Suprapubic skin (tissue), 4 donors: ENCODE measurements around the gene IL1RL2. TPM values are rescaled to one million over a fixed set of nuclear protein-coding genes. Genes with fewer than 3 reads are reported as not detected.

Source experiments
- DNase-seq, 2 donors: peaks; one replicate each; pipeline ENCODE4 v3.0.0-alpha.2; 2019; ENCODE audit warnings: low spot score in 2 of 2
- H3K27ac ChIP-seq: fragments of 200-600 bp; sonication (generic); one replicate; pipeline ENCODE4 v1.5.1; 2019
- H3K27me3 ChIP-seq: fragments of 200-600 bp; sonication (generic); one replicate; pipeline ENCODE4 v1.5.1; 2019
- H3K36me3 ChIP-seq: fragments of 200-600 bp; sonication (generic); one replicate; pipeline ENCODE4 v1.5.1; 2019
- H3K4me1 ChIP-seq: fragments of 200-600 bp; sonication (generic); one replicate; pipeline ENCODE4 v1.5.1; 2019
- H3K4me3 ChIP-seq: fragments of 200-600 bp; sonication (generic); one replicate; pipeline ENCODE4 v1.5.1; 2019; ENCODE audit warnings: mild to moderate bottlenecking
- H3K9me3 ChIP-seq: fragments of 200-600 bp; sonication (generic); one replicate; pipeline ENCODE4 v1.5.1; 2019
- CTCF ChIP-seq, 2 donors: fragments of 200-600 bp in 1 of 2; fragments of 450-650 bp in 1 of 2; sonication (generic) in 1 of 2; IDR thresholded peaks; one replicate each; pipeline ENCODE4 v1.5.1; 2016 to 2019; ENCODE audit warnings: antibody characterized with exemption in 2 of 2, mild to moderate bottlenecking in 1 of 2, moderate library complexity in 1 of 2
- EP300 ChIP-seq: sonication (generic); formaldehyde crosslinking; IDR thresholded peaks from one replicate; pipeline ENCODE4 v1.6.1; 2017; ENCODE audit warnings: antibody characterized with exemption
- POLR2A ChIP-seq, 2 donors: fragments of 450-650 bp; IDR thresholded peaks; one replicate each; pipeline ENCODE4 v1.6.1; 2017; ENCODE audit warnings: antibody characterized with exemption in 2 of 2, mild to moderate bottlenecking in 2 of 2, moderate library complexity in 2 of 2
- POLR2AphosphoS5 ChIP-seq, 3 donors: sonication (generic); formaldehyde crosslinking; IDR thresholded peaks; one replicate each; pipeline ENCODE4 v1.6.1; 2017; ENCODE audit warnings: antibody characterized with exemption in 3 of 3
- WGBS: methylation state at CpG from one replicate; pipeline ENCODE4 v1.1.5; 2018; 5-methylcytosine and 5-hydroxymethylcytosine counted together
- total RNA-seq, 4 donors: library from RNA; depleted of rRNA; stranded (reverse); fragments of >200 nt; gene quantifications; one replicate each; pipeline ENCODE4 v1.1.0, GENCODE V29; 2016

The IL1RL2 gene
- total RNA-seq, 4 donors from 2014 or later, result 7.0 to 15.9 (median 12.0) TPM

GRCh38 chr2:102240640-102241370 is 54.0 kb downstream of the IL1RL2 start:
- peak overlapping the region; percentile 85 for H3K27ac ChIP-seq

GRCh38 chr2:102241616-102242305 is 54.9 kb downstream of the IL1RL2 start:
- Histone ChIP-seq H3K27ac (no peak overlapping the region), H3K36me3 (peaks cover 8% of the 10 kb centered on the region), H3K4me3 (no peak overlapping the region), H3K9me3 (no peaks in the 10 kb centered on the region), H3K27me3 (no peaks in the 10 kb centered on the region), H3K4me1 (peaks cover 16% of the 10 kb centered on the region)
- TF ChIP-seq POLR2AphosphoS5 (IDR thresholded peaks at IDR 0.05) (no peak), CTCF (IDR thresholded peaks at IDR 0.05) (no peak), POLR2A (IDR thresholded peaks at IDR 0.05) (no peak)
- 83% methylated on average over 6 of the region's 6 CpGs for WGBS
- no peak for DNase-seq

More at GRCh38 chr2:102240640-102241370, 54.0 kb downstream of the IL1RL2 start:
- DNase-seq, result peak; percentile 93 to 95
- TF ChIP-seq CTCF (IDR thresholded peaks at IDR 0.05) (peak; percentile 94 to 95), POLR2AphosphoS5 (IDR thresholded peaks at IDR 0.05) (peak; percentile 46 to 79 (median 66)), EP300 (no peak)
- Histone ChIP-seq H3K36me3 (peaks cover 8% of the 10 kb centered on the region), H3K9me3 (no peaks in the 10 kb centered on the region), H3K27me3 (no peaks in the 10 kb centered on the region), H3K4me1 (peaks cover 16% of the 10 kb centered on the region), H3K4me3 (no peak overlapping the region)
- WGBS, result 13% methylated on average over 16 of the region's 22 CpGs

- WGBS, result 69% methylated on average over 23 of the region's 27 CpGs
- no peaks in the 10 kb centered on the region for H3K36me3 ChIP-seq
- no peaks in the 10 kb centered on the region for H3K9me3 ChIP-seq
- H3K4me1 ChIP-seq, result peaks cover 9% of the 10 kb centered on the region
- H3K4me3 ChIP-seq, result no peak overlapping the region
- DNase-seq, result no peak
- peak overlapping the region; percentile 77 for H3K27ac ChIP-seq
- no peaks in the 10 kb centered on the region for H3K27me3 ChIP-seq
- TF ChIP-seq POLR2AphosphoS5 (IDR thresholded peaks at IDR 0.05) (no peak), EP300 (no peak), POLR2A (IDR thresholded peaks at IDR 0.05) (no peak), CTCF (IDR thresholded peaks at IDR 0.05) (no peak)
Measured at GRCh38 chr2:102245266-102246151, 58.7 kb downstream of the IL1RL2 start.

- no peaks in the 10 kb centered on the region for H3K9me3 ChIP-seq
- H3K4me1 ChIP-seq, result peaks cover 15% of the 10 kb centered on the region
- H3K27me3 ChIP-seq, result no peaks in the 10 kb centered on the region
- peak overlapping the region; percentile 48 for H3K4me3 ChIP-seq
- no peaks in the 10 kb centered on the region for H3K36me3 ChIP-seq
- TF ChIP-seq POLR2AphosphoS5 (IDR thresholded peaks at IDR 0.05) (no peak), CTCF (IDR thresholded peaks at IDR 0.05) (no peak), POLR2A (IDR thresholded peaks at IDR 0.05) (no peak), EP300 (no peak)
- WGBS, result 90% methylated on average over 26 of the region's 37 CpGs
- no peak overlapping the region for H3K27ac ChIP-seq
- no peak for DNase-seq
Measured at GRCh38 chr2:102250278-102250821, 63.5 kb downstream of the IL1RL2 start.
